ENCODE measurements around the gene PWWP2B. TPM values are rescaled to one million over a fixed set of nuclear protein-coding genes. Genes with fewer than 3 reads are reported as not detected.

PWWP2B gene
- total RNA-seq, 1 experiment from 2014 or later = 18.6 TPM

DNA sequence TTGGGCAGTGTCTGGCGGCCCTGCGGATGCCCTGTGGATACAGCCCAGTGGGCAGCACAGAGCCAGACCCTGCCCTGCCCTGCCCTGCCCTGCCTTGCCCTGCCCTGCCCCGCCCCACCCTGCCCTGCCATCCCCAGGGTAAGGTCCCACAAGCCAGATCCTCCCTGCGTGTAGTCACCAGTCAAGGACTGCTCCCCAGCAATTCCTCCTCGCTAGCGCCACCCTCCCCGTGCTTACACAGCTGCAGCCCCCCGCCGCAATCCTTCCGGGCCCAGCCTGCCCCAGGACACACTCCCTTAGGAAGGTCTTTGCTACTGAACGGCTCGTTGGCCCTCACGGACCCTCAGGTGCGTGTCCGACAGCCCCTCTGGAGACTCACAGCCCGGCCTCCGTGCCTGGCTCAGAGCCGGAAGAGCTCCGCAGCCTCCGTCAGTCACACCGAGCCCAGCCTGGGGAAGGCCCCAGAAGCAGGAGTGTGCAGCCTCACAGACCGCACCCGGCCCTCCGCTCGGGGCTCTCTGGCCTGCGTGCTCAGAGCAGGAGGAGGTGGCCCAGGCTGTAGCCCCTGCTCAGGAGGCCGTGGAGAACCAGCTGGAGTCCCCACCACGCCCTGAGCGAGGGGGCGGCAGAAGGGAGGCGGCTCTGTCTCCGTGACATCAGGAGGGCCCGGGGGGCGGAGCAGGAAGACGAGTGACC, 68.3 kb downstream of the PWWP2B start:
- no peak for DNase-seq (ENCODE audit: extremely low read depth, low read depth)

DNA sequence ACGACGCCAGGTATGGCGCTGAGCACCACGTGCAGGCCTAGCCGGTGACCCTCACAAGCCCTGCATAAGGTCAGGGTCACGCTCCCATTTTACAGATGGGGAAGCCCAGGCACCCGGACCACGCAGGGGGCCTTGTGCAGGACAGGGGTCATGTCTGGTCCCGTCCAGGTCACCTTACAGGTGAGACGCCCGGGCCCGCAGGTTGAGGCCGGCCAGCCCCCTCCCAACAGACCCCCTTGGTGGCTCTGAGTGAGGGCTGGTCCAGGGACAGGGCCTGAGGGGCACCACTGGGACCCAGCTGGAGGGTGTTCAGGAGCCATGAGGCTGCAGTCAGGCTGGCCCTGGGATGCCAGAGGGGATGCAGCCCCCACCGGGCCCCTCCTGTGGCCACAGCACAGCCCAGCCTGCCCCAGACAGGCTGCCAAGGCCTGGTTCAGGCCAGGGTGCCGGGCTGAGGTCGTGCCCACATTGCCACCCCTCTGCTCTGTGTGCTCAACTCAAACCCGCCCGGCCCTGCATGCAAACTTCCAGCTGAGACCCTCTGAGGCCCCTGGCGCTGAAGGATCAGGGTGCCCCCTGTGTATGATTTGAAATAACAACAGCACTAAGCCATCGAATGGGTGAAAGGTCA, 69.0 kb downstream of the PWWP2B start:
- no peak for DNase-seq (ENCODE audit: extremely low read depth, low read depth)

DNA sequence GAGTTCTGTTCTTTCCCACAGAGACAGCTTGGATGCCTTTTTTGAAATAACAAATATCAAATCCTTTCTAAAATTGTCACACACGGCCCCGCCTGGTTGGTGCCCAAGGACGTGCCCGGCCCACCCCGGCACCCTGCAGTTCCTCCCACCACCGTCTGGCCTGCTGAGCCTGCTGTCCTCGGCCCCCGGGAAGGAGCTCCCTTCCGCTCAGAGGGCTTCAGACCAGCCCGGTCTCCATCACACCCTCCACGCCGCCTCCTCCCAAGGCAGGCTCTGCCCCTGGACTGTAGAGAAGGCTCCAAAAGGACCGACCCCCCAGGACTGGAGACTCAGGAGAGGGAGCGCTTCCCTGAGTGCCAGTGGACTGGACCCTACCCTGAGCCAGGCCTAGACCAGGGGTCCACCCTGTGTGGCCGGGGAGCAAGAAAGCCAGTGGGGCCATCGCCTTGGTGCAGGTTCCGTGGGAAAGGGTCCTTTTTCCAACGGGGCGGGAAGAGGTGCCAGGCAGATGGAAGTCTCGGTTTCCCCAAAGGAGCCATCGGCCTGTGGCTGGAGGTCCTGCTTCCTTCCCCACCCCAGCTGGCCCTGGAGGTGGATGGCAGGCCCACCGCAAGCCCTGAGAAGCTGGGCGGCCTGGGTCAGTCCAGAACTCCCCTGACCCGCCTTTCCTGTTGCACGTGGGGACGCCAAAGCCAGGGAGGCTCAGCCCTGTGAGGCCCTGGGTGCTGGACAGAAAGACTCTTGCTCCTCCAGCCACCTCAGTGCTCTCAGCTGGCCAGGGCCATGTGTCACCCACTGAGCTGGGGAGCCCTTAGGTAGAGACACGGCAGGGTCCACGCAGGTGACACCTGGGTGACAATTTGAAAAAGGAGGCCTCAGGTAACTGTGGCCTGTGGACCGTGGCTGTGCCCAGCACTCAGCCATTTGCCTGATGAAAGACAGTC, 69.8 kb downstream of the PWWP2B start:
- no peak for DNase-seq (ENCODE audit: extremely low read depth, low read depth)

Other genes starting within 250 kb of the PWWP2B start
- gene DPYSL4, start 210.3 kb upstream of the PWWP2B start, total RNA-seq (2014; rRNA removed; shearing (Covaris generic)) = 1.5 and 2.1 TPM in 2 replicates
- gene STK32C, start 89.2 kb upstream of the PWWP2B start, total RNA-seq (2014; rRNA removed; shearing (Covaris generic)) = 54.2 and 58.2 TPM in 2 replicates
- 7.5 and 7.8 TPM in 2 replicates for gene LRRC27, start 65.0 kb upstream of the PWWP2B start, total RNA-seq (2014; rRNA removed; shearing (Covaris generic))
- 11.7 and 13.1 TPM in 2 replicates for gene INPP5A, start 140.6 kb downstream of the PWWP2B start, total RNA-seq (2014; rRNA removed; shearing (Covaris generic))